ENCODE measurements around the gene INPP5J. TPM values are rescaled to one million over a fixed set of nuclear protein-coding genes. Genes with fewer than 3 reads are reported as not detected.
A peak's percentile ranks its signal among the peaks of the same experiment; 100 is the strongest.

Gene INPP5J
- total and polyA plus RNA-seq, 10 of the 15 experiments (the other 5 are each of a cell fraction or from before 2014, with no cell fraction given): 0.18 to 2.8 (median 1.5) TPM; not detected in 1

- TF ChIP-seq, protein P1, sequence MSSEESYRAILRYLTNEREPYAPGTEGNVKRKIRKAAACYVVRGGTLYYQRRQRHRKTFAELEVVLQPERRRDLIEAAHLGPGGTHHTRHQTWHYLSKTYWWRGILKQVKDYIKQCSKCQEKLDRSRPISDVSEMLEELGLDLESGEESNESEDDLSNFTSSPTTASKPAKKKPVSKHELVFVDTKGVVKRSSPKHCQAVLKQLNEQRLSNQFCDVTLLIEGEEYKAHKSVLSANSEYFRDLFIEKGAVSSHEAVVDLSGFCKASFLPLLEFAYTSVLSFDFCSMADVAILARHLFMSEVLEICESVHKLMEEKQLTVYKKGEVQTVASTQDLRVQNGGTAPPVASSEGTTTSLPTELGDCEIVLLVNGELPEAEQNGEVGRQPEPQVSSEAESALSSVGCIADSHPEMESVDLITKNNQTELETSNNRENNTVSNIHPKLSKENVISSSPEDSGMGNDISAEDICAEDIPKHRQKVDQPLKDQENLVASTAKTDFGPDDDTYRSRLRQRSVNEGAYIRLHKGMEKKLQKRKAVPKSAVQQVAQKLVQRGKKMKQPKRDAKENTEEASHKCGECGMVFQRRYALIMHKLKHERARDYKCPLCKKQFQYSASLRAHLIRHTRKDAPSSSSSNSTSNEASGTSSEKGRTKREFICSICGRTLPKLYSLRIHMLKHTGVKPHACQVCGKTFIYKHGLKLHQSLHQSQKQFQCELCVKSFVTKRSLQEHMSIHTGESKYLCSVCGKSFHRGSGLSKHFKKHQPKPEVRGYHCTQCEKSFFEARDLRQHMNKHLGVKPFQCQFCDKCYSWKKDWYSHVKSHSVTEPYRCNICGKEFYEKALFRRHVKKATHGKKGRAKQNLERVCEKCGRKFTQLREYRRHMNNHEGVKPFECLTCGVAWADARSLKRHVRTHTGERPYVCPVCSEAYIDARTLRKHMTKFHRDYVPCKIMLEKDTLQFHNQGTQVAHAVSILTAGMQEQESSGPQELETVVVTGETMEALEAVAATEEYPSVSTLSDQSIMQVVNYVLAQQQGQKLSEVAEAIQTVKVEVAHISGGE (CRISPR knock-in tag; IDR thresholded peaks at IDR 0.05): no peak
- peak; percentile 67; the same call in 1 of the 2 replicates for TF ChIP-seq SIN3A (IDR thresholded peaks at IDR 0.05; ENCODE audit: low read depth, low read length)
- TF ChIP-seq, protein P2, sequence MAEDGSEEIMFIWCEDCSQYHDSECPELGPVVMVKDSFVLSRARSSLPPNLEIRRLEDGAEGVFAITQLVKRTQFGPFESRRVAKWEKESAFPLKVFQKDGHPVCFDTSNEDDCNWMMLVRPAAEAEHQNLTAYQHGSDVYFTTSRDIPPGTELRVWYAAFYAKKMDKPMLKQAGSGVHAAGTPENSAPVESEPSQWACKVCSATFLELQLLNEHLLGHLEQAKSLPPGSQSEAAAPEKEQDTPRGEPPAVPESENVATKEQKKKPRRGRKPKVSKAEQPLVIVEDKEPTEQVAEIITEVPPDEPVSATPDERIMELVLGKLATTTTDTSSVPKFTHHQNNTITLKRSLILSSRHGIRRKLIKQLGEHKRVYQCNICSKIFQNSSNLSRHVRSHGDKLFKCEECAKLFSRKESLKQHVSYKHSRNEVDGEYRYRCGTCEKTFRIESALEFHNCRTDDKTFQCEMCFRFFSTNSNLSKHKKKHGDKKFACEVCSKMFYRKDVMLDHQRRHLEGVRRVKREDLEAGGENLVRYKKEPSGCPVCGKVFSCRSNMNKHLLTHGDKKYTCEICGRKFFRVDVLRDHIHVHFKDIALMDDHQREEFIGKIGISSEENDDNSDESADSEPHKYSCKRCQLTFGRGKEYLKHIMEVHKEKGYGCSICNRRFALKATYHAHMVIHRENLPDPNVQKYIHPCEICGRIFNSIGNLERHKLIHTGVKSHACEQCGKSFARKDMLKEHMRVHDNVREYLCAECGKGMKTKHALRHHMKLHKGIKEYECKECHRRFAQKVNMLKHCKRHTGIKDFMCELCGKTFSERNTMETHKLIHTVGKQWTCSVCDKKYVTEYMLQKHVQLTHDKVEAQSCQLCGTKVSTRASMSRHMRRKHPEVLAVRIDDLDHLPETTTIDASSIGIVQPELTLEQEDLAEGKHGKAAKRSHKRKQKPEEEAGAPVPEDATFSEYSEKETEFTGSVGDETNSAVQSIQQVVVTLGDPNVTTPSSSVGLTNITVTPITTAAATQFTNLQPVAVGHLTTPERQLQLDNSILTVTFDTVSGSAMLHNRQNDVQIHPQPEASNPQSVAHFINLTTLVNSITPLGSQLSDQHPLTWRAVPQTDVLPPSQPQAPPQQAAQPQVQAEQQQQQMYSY (CRISPR knock-in tag; IDR thresholded peaks at IDR 0.05): no peak
- 0 out of 2 replicates have a peak, but pooled peaks have one; percentile 28 for TF ChIP-seq TCF3 (IDR thresholded peaks at IDR 0.05; ENCODE audit: borderline replicate concordance, insufficient read depth, low read depth, low read length)
- TF ChIP-seq CREB1 (IDR thresholded peaks at IDR 0.05; ENCODE audit: low read depth): 0 out of 2 replicates have a peak, but pooled peaks have one; percentile 16
- TF ChIP-seq BACH1 (IDR thresholded peaks at IDR 0.05; ENCODE audit: borderline replicate concordance): 0 out of 2 replicates have a peak, but pooled peaks have one; percentile 30
- TF ChIP-seq ZNF384 (IDR thresholded peaks at IDR 0.05; ENCODE audit: borderline replicate concordance, low read depth, low read length): no peak
- no peak for TF ChIP-seq MEF2A (IDR thresholded peaks at IDR 0.05; ENCODE audit: insufficient read depth, low read depth, low read length)
- TF ChIP-seq ATF7 (IDR thresholded peaks at IDR 0.05; ENCODE audit: low read depth): no peak
- TF ChIP-seq, protein P3, sequence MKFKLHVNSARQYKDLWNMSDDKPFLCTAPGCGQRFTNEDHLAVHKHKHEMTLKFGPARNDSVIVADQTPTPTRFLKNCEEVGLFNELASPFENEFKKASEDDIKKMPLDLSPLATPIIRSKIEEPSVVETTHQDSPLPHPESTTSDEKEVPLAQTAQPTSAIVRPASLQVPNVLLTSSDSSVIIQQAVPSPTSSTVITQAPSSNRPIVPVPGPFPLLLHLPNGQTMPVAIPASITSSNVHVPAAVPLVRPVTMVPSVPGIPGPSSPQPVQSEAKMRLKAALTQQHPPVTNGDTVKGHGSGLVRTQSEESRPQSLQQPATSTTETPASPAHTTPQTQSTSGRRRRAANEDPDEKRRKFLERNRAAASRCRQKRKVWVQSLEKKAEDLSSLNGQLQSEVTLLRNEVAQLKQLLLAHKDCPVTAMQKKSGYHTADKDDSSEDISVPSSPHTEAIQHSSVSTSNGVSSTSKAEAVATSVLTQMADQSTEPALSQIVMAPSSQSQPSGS (IDR thresholded peaks at IDR 0.05; ENCODE audit: low read length): no peak
- no peak for TF ChIP-seq HDAC6 (IDR thresholded peaks at IDR 0.05; ENCODE audit: unreplicated experiment)
- peak; percentile 51; the same call in 1 of the 2 replicates for TF ChIP-seq IKZF1 (conservative IDR thresholded peaks at IDR 0.05)
- peak; percentile 69; the same call in 1 of the 2 replicates for TF ChIP-seq HDGF (IDR thresholded peaks at IDR 0.05)
- no peak; the same call in 1 of the 2 replicates for TF ChIP-seq CHD2 (IDR thresholded peaks at IDR 0.05; ENCODE audit: borderline replicate concordance, low read depth, low read length)
- TF ChIP-seq TARDBP (IDR thresholded peaks at IDR 0.05; ENCODE audit: borderline replicate concordance): no peak
- TF ChIP-seq, protein P4, sequence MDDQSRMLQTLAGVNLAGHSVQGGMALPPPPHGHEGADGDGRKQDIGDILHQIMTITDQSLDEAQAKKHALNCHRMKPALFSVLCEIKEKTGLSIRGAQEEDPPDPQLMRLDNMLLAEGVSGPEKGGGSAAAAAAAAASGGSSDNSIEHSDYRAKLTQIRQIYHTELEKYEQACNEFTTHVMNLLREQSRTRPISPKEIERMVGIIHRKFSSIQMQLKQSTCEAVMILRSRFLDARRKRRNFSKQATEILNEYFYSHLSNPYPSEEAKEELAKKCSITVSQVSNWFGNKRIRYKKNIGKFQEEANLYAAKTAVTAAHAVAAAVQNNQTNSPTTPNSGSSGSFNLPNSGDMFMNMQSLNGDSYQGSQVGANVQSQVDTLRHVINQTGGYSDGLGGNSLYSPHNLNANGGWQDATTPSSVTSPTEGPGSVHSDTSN (IDR thresholded peaks at IDR 0.05; ENCODE audit: insufficient replicate concordance, low read depth, low read length): no peak
- no peak for TF ChIP-seq HCFC1 (IDR thresholded peaks at IDR 0.05; ENCODE audit: low read length)
- TF ChIP-seq SMARCA5 (IDR thresholded peaks at IDR 0.05): 0 out of 2 replicates have a peak, but pooled peaks have one; percentile 21
- TF ChIP-seq, protein P5, sequence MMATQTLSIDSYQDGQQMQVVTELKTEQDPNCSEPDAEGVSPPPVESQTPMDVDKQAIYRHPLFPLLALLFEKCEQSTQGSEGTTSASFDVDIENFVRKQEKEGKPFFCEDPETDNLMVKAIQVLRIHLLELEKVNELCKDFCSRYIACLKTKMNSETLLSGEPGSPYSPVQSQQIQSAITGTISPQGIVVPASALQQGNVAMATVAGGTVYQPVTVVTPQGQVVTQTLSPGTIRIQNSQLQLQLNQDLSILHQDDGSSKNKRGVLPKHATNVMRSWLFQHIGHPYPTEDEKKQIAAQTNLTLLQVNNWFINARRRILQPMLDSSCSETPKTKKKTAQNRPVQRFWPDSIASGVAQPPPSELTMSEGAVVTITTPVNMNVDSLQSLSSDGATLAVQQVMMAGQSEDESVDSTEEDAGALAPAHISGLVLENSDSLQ (IDR thresholded peaks at IDR 0.05): peak; percentile 71
These were observed 41.7 kb upstream of the INPP5J start, which contains the start of gene SMTN (continued) for GRCh38 chr22:31080848-31081649.

Measured in GM12878 (cell line).